Neural progenitor cell (in vitro differentiated cells): ENCODE measurements around the gene FBLN2. TPM values are rescaled to one million over a fixed set of nuclear protein-coding genes. Genes with fewer than 3 reads are reported as not detected.

Experiments
- DNase-seq: peaks from one replicate; pipeline ENCODE4 v3.0.0-alpha.2; 2016; ENCODE audit warnings: low spot score
- H2AFZ ChIP-seq: fragments of 200-600 bp; sonication (generic); replicated peaks from 2 replicates; pipeline ENCODE4 v1.6.1; 2016; ENCODE audit warnings: antibody characterized with exemption
- H3F3A ChIP-seq: fragments of 200-600 bp; sonication (generic); 2 replicates; pipeline ENCODE4 v1.6.1; 2016; ENCODE audit warnings: antibody characterized with exemption, low read depth
- H3K27ac ChIP-seq: fragments of 200-600 bp; sonication (generic); 2 replicates; pipeline ENCODE4 v1.5.1; 2016; ENCODE audit warnings: mild to moderate bottlenecking
- H3K27me3 ChIP-seq: fragments of 200-600 bp; sonication (generic); 2 replicates; pipeline ENCODE4 v1.6.1; 2016; ENCODE audit warnings: mild to moderate bottlenecking, moderate library complexity
- H3K36me3 ChIP-seq: fragments of 200-600 bp; sonication (generic); 2 replicates; pipeline ENCODE4 v1.5.1; 2016
- H3K4me1 ChIP-seq: fragments of 200-600 bp; sonication (generic); 2 replicates; pipeline ENCODE4 v1.6.1; 2016; ENCODE audit warnings: mixed run types
- H3K4me2 ChIP-seq: fragments of 200-600 bp; sonication (generic); 2 replicates; pipeline ENCODE4 v1.6.1; 2016
- H3K4me3 ChIP-seq: fragments of 200-600 bp; sonication (generic); 2 replicates; pipeline ENCODE4 v1.5.1; 2016
- H3K79me2 ChIP-seq: fragments of 200-600 bp; sonication (generic); 2 replicates; pipeline ENCODE4 v1.6.1; 2016; ENCODE audit warnings: low read depth
- H3K9ac ChIP-seq: fragments of 200-600 bp; sonication (generic); 2 replicates; pipeline ENCODE4 v1.6.1; 2016
- H3K9me3 ChIP-seq: fragments of 200-600 bp; sonication (generic); 2 replicates; pipeline ENCODE4 v1.5.1; 2016; ENCODE audit warnings: low read depth
- H4K20me1 ChIP-seq: fragments of 200-600 bp; sonication (generic); 2 replicates; pipeline ENCODE4 v1.6.1; 2016; ENCODE audit warnings: low read depth
- H3K27ac Mint-ChIP-seq: 3 replicates; pipeline ENCODE4 v1.8.0; 2021; ENCODE audit warnings: mixed read lengths
- H3K27me3 Mint-ChIP-seq: 2 replicates; pipeline ENCODE4 v1.8.0; 2022; ENCODE audit warnings: low read depth, mild to moderate bottlenecking, inconsistent platforms, moderate library complexity, mixed read lengths; ENCODE audit not compliant: insufficient read depth
- H3K36me3 Mint-ChIP-seq: 3 replicates; pipeline ENCODE4 v1.8.0; 2021; ENCODE audit warnings: mixed read lengths
- H3K4me1 Mint-ChIP-seq: 3 replicates; pipeline ENCODE4 v1.8.0; 2021; ENCODE audit warnings: mixed read lengths
- H3K4me3 Mint-ChIP-seq: 3 replicates; pipeline ENCODE4 v1.8.0; 2021; ENCODE audit warnings: mild to moderate bottlenecking, moderate library complexity, mixed read lengths
- H3K9me3 Mint-ChIP-seq: 3 replicates; pipeline ENCODE4 v1.8.0; 2020; ENCODE audit warnings: mixed read lengths
- EZH2 ChIP-seq: fragments of 200-600 bp; sonication (generic); IDR thresholded peaks from 2 replicates; pipeline ENCODE4 v1.6.1; 2017; ENCODE audit warnings: antibody characterized with exemption, mild to moderate bottlenecking, moderate library complexity
- EZH2phosphoT487 ChIP-seq: fragments of 200-600 bp; sonication (generic); IDR thresholded peaks from 2 replicates; pipeline ENCODE4 v1.6.1; 2017; ENCODE audit warnings: antibody characterized with exemption
- total RNA-seq: library from RNA; depleted of rRNA; stranded (reverse); fragments of >200 nt; gene quantifications from 2 replicates; pipeline ENCODE4 v1.2.3, GENCODE V29; 2015; ENCODE audit warnings: low replicate concordance
- TF ChIP-seq, protein P1 (sequence below): fragments of 200-600 bp; sonication (generic); IDR thresholded peaks from 2 replicates; pipeline ENCODE4 v1.5.1; 2017; ENCODE audit warnings: antibody characterized with exemption, mild to moderate bottlenecking

The FBLN2 gene
- total RNA-seq, 1 donor from 2014 or later: 15.9 TPM

DNA sequence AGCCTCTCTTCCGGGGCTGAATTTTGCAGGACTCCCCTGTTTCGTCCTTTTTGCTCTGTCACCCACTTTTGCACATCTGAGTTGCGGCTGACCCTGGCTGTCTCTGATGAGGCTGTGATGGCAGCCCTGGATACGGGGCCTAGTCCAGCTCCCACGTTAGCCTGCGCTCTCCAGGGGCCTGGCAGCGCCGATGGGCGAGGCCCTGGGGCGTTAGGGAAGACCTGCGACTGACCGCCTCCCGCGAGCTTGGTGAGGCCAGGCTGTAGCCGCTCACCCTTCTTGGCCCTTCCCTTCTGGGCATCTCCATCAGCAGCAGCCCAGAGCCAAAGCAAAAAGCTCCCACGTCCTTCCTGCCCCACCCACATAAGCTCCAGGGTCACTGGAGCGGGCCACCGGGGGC is 85.2 kb downstream of the FBLN2 start:
- Mint-ChIP-seq H3K9me3 (no peaks in the 10 kb centered on the region), H3K4me3 (no peak overlapping the region), H3K27me3 (peaks cover 4% of the 10 kb centered on the region), H3K4me1 (peaks cover 14% of the 10 kb centered on the region), H3K36me3 (peaks cover 1% of the 10 kb centered on the region), H3K27ac (no peak overlapping the region)
- Histone ChIP-seq H3K4me3 (no peak overlapping the region), H4K20me1 (no peaks in the 10 kb centered on the region), H2AFZ (no peak overlapping the region), H3K27me3 (no peaks in the 10 kb centered on the region), H3K4me2 (no peak overlapping the region), H3K4me1 (no peaks in the 10 kb centered on the region), H3K36me3 (no peaks in the 10 kb centered on the region), H3K9me3 (no peaks in the 10 kb centered on the region), H3K79me2 (no peaks in the 10 kb centered on the region), H3K9ac (no peak overlapping the region), H3K27ac (no peak overlapping the region), H3F3A (no peaks in the 10 kb centered on the region)
- DNase-seq: no peak
- no peak for TF ChIP-seq EZH2phosphoT487
- TF ChIP-seq, protein P1, sequence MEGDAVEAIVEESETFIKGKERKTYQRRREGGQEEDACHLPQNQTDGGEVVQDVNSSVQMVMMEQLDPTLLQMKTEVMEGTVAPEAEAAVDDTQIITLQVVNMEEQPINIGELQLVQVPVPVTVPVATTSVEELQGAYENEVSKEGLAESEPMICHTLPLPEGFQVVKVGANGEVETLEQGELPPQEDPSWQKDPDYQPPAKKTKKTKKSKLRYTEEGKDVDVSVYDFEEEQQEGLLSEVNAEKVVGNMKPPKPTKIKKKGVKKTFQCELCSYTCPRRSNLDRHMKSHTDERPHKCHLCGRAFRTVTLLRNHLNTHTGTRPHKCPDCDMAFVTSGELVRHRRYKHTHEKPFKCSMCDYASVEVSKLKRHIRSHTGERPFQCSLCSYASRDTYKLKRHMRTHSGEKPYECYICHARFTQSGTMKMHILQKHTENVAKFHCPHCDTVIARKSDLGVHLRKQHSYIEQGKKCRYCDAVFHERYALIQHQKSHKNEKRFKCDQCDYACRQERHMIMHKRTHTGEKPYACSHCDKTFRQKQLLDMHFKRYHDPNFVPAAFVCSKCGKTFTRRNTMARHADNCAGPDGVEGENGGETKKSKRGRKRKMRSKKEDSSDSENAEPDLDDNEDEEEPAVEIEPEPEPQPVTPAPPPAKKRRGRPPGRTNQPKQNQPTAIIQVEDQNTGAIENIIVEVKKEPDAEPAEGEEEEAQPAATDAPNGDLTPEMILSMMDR: no peak
- TF ChIP-seq EZH2: no peak

DNA sequence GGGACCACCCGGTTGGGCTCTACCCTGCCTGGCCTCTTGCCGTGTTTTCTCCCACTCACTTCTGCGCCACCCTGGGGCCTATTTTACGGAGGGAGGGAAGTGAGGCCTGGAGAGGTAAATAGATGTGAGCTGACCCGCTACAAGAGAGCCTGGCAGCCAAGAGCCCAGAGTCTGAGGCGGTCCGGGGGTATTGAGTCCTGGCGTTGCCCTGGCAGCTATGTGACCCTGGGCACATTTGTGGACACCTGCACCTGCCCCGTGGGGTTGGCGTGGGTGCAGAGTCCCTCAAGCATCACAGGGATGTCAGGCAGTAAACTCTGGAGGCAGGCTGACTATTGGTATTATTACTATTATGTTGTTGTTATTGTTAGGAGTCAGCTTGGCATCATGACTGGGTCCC is 85.7 kb downstream of the FBLN2 start:
- Histone ChIP-seq H2AFZ (no peak overlapping the region), H3K79me2 (no peaks in the 10 kb centered on the region), H3K9ac (no peak overlapping the region), H3K4me3 (no peak overlapping the region), H3K9me3 (no peaks in the 10 kb centered on the region), H3K4me1 (no peaks in the 10 kb centered on the region), H3F3A (no peaks in the 10 kb centered on the region), H4K20me1 (no peaks in the 10 kb centered on the region), H3K27me3 (no peaks in the 10 kb centered on the region), H3K4me2 (no peak overlapping the region), H3K27ac (no peak overlapping the region), H3K36me3 (no peaks in the 10 kb centered on the region)
- Mint-ChIP-seq H3K9me3 (no peaks in the 10 kb centered on the region), H3K36me3 (no peaks in the 10 kb centered on the region), H3K4me3 (no peak overlapping the region), H3K27me3 (peaks cover 4% of the 10 kb centered on the region), H3K4me1 (peaks cover 12% of the 10 kb centered on the region), H3K27ac (no peak overlapping the region)
- no peak for DNase-seq
- TF ChIP-seq EZH2phosphoT487: no peak
- TF ChIP-seq EZH2: no peak

DNA sequence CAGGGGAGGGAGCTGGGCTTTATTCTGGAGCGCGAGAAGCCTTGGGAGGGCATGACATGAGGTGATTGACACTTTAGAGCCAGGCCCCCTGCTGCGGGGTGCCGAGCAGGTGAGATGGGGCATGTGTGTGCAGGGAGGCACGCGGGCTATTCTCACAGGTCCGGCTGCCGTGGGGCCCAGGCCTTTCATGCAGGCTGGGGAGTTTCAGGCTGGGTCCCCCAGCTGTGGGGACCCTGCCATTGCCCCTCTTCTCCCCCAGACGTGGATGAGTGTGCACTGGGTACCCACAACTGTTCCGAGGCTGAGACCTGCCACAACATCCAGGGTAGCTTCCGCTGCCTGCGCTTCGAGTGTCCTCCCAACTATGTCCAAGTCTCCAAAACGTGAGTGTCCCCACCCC is 87.3 kb downstream of the FBLN2 start:
- H3K27me3 Mint-ChIP-seq: peaks cover 6% of the 10 kb centered on the region
- DNase-seq: no peak
- no peak overlapping the region for H3K4me3 Mint-ChIP-seq
- Histone ChIP-seq H3K36me3 (no peaks in the 10 kb centered on the region), H2AFZ (no peak overlapping the region), H3K4me3 (no peak overlapping the region), H3F3A (no peaks in the 10 kb centered on the region), H3K27ac (no peak overlapping the region), H3K27me3 (no peaks in the 10 kb centered on the region), H3K9me3 (no peaks in the 10 kb centered on the region), H3K79me2 (no peaks in the 10 kb centered on the region), H3K9ac (no peak overlapping the region), H4K20me1 (no peaks in the 10 kb centered on the region), H3K4me1 (no peaks in the 10 kb centered on the region), H3K4me2 (no peak overlapping the region)
- H3K27ac Mint-ChIP-seq: no peak overlapping the region
- H3K9me3 Mint-ChIP-seq: no peaks in the 10 kb centered on the region
- H3K36me3 Mint-ChIP-seq: no peaks in the 10 kb centered on the region
- TF ChIP-seq, protein P1: no peak
- TF ChIP-seq EZH2phosphoT487 (no peak), EZH2 (no peak)
- H3K4me1 Mint-ChIP-seq: peaks cover 12% of the 10 kb centered on the region

DNA sequence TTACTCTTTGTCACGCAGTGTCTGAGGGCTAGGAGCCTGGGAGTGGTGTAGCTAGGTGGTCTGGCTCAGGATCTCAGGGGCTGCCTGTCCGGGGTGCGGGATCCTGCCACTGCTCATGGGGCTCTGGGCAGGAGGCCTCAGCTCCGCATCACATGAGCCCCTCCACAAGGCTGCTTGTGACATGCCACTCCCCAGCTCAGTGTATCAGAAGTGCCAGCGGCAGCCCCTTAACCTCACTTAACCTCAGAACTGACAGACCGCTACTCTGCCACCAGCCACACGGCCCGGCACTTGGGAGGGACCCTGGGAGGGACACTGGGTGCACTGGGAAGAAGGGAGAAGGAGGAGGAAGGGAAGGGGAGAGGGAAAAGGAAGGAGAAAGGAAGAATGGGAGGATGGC is 87.9 kb downstream of the FBLN2 start:
- Histone ChIP-seq H3K4me1 (no peaks in the 10 kb centered on the region), H3K9ac (no peak overlapping the region), H3K9me3 (no peaks in the 10 kb centered on the region), H2AFZ (no peak overlapping the region), H3K36me3 (no peaks in the 10 kb centered on the region), H3K27me3 (no peaks in the 10 kb centered on the region), H3K27ac (no peak overlapping the region), H3F3A (no peaks in the 10 kb centered on the region), H4K20me1 (no peaks in the 10 kb centered on the region), H3K4me2 (no peak overlapping the region), H3K4me3 (no peak overlapping the region), H3K79me2 (no peaks in the 10 kb centered on the region)
- H3K4me1 Mint-ChIP-seq: peaks cover 10% of the 10 kb centered on the region
- H3K9me3 Mint-ChIP-seq: no peaks in the 10 kb centered on the region
- H3K27ac Mint-ChIP-seq: no peak overlapping the region
- TF ChIP-seq, protein P1: no peak
- no peak for TF ChIP-seq EZH2phosphoT487
- no peak for TF ChIP-seq EZH2
- H3K36me3 Mint-ChIP-seq: no peaks in the 10 kb centered on the region
- no peak overlapping the region for H3K4me3 Mint-ChIP-seq
- DNase-seq: no peak
- peaks cover 6% of the 10 kb centered on the region for H3K27me3 Mint-ChIP-seq
